ENCODE results near the gene PCDHA9.
"Not testable (repeated sequence)": the region's sequence is repeated elsewhere in the genome, so short reads cannot be mapped to it uniquely, and the experiment has no call there.

PCDHA9 gene

DNA sequence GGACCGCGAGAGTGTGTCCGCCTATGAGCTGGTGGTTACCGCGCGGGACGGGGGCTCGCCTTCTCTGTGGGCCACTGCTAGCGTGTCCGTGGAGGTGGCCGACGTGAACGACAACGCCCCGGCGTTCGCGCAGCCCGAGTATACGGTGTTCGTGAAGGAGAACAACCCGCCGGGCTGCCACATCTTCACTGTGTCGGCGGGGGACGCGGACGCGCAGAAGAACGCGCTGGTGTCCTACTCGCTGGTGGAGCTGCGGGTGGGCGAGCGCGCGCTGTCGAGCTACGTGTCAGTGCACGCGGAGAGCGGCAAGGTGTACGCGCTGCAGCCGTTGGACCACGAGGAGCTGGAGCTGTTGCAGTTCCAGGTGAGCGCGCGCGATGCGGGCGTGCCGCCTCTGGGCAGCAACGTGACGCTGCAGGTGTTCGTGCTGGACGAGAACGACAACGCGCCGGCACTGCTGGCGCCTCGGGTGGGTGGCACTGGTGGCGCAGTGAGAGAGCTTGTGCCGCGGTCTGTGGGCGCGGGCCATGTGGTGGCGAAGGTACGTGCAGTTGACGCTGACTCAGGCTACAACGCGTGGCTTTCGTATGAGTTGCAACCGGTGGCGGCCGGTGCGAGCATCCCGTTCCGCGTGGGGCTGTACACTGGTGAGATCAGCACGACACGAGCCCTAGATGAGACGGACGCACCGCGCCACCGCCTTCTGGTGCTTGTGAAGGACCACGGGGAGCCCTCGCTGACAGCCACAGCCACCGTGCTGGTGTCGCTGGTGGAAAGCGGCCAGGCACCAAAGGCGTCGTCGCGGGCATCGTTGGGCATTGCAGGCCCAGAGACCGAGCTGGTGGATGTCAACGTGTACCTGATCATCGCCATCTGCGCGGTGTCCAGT is 12.3 kb upstream of the PCDHA9 start:
- DNase-seq (ENCODE audit: low read depth), result no peak

DNA sequence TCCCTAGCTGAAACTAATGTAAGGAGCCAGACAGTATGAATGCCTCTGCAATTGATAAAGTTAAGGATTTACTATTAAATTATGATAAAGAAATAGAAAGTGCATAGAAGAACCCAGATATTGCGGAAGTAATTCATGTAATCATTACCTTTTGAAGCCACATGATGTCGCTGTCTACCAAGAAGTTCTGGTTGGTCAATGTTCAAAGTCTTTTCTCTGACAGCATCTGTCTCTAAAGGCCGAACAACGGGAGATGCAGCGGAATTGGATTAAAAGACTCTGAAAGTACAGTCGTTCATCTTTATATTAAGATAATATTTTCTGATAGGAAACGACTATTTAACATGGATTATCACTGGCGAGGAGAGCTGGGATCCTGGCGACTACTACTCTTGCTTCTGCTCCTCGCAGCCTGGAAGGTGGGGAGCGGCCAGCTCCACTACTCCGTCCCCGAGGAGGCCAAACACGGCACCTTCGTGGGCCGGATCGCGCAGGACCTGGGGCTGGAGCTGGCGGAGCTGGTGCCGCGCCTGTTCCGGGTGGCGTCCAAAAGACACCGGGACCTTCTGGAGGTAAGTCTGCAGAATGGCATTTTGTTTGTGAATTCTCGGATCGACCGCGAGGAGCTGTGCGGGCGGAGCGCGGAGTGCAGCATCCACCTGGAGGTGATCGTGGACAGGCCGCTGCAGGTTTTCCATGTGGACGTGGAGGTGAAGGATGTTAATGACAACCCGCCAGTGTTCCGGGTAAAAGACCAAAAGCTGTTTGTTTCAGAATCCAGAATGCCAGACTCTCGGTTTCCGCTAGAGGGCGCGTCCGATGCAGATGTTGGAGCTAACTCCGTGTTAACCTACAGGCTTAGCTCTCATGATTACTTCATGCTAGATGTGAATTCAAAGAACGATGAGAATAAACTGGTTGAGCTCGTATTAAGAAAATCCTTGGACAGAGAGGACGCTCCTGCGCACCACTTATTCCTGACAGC is 6.9 kb upstream of the PCDHA9 start, which contains the start of gene PCDHA8:
TSS of gene PCDHA8 (plus strand) at position 210 of the 985 bp plus-strand sequence. CDS start at position 345, 135 bp downstream.
- no peak for DNase-seq (ENCODE audit: low read depth)

GRCh38 chr5:140842798-140843733 is 5.1 kb upstream of the PCDHA9 start:
- DNase-seq (ENCODE audit: low read depth), result no peak

- not testable (repeated sequence) for DNase-seq (ENCODE audit: low read depth)
These were observed 1.9 kb downstream of the PCDHA9 start for GRCh38 chr5:140849831-140850634.

- no peak for DNase-seq (ENCODE audit: low read depth)
These were observed 7.8 kb downstream of the PCDHA9 start, which contains the start of gene PCDHA10 for GRCh38 chr5:140855772-140856674. Gene PCDHA10 (plus strand): TSS chr5:140855897. CDS start chr5:140856049, 152 bp downstream.

GRCh38 chr5:140857177-140857986 is 9.2 kb downstream of the PCDHA9 start:
- no peak for DNase-seq (ENCODE audit: low read depth)

GRCh38 chr5:140857987-140858240 is 9.7 kb downstream of the PCDHA9 start:
- no peak for DNase-seq (ENCODE audit: low read depth)

- DNase-seq (ENCODE audit: low read depth), result no peak
These were observed 14.5 kb downstream of the PCDHA9 start for GRCh38 chr5:140862441-140863295.

DNA sequence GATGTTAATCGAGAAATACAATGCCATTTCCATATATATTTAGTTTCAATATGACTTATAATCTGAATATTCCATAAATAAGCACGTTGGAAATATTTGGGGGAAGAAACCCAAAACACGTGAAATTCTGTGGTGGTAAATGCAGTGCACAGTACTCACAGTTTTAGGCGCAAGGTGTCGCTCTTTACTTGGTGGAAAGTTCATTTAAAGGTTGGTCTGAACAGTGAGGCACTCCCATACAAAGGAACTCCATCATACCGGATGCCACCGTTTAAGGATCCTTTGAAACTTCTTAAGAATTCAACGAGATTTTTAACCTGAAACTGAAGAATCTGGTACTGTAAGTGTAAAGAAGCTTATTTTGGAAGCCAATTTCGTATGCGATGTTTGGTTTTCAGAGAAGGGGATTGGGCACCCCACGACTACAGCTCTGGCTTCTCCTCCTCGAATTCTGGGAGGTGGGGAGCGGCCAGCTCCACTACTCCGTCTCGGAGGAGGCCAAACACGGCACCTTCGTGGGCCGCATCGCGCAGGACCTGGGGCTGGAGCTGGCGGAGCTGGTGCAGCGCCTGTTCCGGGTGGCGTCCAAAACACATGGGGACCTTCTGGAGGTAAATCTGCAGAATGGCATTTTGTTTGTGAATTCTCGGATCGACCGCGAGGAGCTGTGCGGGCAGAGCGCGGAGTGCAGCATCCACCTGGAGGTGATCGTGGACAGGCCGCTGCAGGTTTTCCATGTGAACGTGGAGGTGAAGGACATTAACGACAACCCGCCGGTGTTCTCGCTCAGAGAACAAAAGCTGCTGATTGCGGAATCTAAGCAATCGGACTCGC is 20.8 kb downstream of the PCDHA9 start, which contains the start of gene PCDHA11:
TSS of gene PCDHA11 (plus strand) at position 237 of the 834 bp plus-strand sequence. CDS start at position 384, 147 bp downstream.
- DNase-seq (ENCODE audit: low read depth), result no peak

- no peak for DNase-seq (ENCODE audit: low read depth)
These were observed 21.3 kb downstream of the PCDHA9 start for GRCh38 chr5:140869555-140869886.

GRCh38 chr5:140870221-140871201 is 22.3 kb downstream of the PCDHA9 start:
- no peak for DNase-seq (ENCODE audit: low read depth)

DNA sequence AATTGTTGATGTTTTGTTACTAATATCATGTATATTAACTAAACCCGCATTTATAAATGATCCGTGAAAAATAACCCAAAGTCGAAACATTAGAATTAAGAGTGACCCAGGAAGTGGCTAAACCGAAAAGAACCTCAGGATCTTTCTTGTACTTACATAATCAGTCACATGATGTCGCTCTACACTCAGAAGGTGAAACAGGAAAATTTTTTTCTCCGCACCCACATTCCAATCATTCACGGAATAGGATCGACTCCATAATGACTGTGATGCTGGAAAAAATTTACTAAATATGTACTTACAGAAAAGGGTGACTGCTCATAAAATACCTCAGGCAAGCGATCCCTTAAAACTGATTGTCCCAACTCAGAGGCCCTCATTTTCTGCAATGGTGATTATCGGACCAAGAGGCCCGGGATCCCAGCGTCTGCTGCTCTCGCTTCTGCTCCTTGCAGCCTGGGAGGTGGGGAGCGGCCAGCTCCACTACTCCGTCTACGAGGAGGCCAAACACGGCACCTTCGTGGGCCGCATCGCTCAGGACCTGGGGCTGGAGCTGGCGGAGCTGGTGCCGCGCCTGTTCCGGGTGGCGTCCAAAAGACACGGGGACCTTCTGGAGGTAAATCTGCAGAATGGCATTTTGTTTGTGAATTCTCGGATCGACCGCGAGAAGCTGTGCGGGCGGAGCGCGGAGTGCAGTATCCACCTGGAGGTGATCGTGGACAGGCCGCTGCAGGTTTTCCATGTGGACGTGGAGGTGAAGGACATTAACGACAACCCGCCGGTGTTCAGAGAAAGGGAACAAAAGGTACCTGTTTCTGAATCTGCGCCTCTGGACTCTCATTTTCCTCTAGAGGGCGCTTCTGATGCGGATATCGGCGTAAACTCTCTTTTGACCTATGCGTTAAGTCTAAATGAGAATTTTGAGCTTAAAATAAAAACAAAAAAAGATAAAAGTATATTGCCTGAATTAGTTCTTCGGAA is 27.2 kb downstream of the PCDHA9 start, which contains the start of gene PCDHA12:
TSS of gene PCDHA12 (plus strand) at position 224 of the 981 bp plus-strand sequence. CDS start at position 389, 165 bp downstream.
- DNase-seq (ENCODE audit: low read depth), result no peak

DNA sequence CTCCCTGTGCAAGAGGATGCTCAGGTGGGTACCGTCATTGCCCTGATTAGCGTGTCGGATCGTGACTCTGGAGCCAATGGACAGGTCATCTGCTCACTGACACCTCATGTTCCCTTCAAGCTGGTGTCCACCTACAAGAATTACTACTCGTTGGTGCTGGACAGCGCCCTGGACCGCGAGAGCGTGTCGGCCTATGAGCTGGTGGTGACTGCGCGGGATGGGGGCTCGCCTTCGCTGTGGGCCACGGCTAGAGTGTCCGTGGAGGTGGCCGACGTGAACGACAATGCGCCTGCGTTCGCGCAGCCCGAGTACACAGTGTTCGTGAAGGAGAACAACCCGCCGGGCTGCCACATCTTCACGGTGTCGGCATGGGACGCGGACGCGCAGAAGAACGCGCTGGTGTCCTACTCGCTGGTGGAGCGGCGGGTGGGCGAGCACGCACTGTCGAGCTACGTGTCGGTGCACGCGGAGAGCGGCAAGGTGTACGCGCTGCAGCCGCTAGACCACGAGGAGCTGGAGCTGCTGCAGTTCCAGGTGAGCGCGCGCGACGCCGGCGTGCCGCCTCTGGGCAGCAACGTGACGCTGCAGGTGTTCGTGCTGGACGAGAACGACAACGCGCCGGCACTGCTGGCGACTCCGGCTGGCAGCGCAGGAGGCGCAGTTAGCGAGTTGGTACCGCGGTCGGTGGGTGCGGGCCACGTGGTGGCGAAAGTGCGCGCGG is 28.5 kb downstream of the PCDHA9 start:
- not testable (repeated sequence) for DNase-seq (ENCODE audit: low read depth)

DNA sequence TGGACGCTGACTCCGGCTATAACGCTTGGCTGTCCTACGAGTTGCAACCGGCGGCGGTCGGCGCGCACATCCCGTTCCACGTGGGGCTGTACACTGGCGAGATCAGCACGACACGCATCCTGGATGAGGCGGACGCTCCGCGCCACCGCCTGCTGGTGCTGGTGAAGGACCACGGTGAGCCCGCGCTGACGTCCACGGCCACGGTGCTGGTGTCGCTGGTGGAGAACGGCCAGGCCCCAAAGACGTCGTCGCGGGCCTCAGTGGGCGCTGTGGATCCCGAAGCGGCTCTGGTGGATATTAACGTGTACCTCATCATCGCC is 29.0 kb downstream of the PCDHA9 start:
- no peak for DNase-seq (ENCODE audit: low read depth)
